ENCODE results near the gene TAF5. TPM values are rescaled to one million over a fixed set of nuclear protein-coding genes. Genes with fewer than 3 reads are reported as not detected.

The TAF5 gene
- polyA plus RNA-seq, 1 donor, result 5.9 TPM

GRCh38 chr10:103428989-103429643 is 61.3 kb downstream of the TAF5 start:
- WGBS (ENCODE audit: insufficient coverage, low lambda C conversion rate), result 92% methylated on average over 2 of the region's 5 CpGs
- Histone ChIP-seq H3K27ac (ENCODE audit: low read length) (no peak overlapping the region), H3K36me3 (ENCODE audit: control insufficient read depth, insufficient read depth, low read length) (peaks cover 73% of the 10 kb centered on the region), H3K27me3 (ENCODE audit: control insufficient read depth, insufficient read depth, low read length) (no peaks in the 10 kb centered on the region), H3K4me3 (ENCODE audit: low read length) (no peak overlapping the region), H3K4me1 (ENCODE audit: control insufficient read depth, insufficient read depth, low read length) (no peaks in the 10 kb centered on the region), H3K9me3 (ENCODE audit: control insufficient read depth, low read depth, low read length) (no peaks in the 10 kb centered on the region)
- no peak for DNase-seq

GRCh38 chr10:103429647-103430046 is 61.9 kb downstream of the TAF5 start:
- no peaks in the 10 kb centered on the region for H3K4me1 ChIP-seq (ENCODE audit: control insufficient read depth, insufficient read depth, low read length)
- H3K27me3 ChIP-seq (ENCODE audit: control insufficient read depth, insufficient read depth, low read length), result no peaks in the 10 kb centered on the region
- no peaks in the 10 kb centered on the region for H3K9me3 ChIP-seq (ENCODE audit: control insufficient read depth, low read depth, low read length)
- peaks cover 73% of the 10 kb centered on the region for H3K36me3 ChIP-seq (ENCODE audit: control insufficient read depth, insufficient read depth, low read length)
- DNase-seq, result no peak
- no peak overlapping the region for H3K27ac ChIP-seq (ENCODE audit: low read length)
- WGBS (ENCODE audit: insufficient coverage, low lambda C conversion rate), result 86% methylated on average over 1 of the region's 5 CpGs
- no peak overlapping the region for H3K4me3 ChIP-seq (ENCODE audit: low read length)

GRCh38 chr10:103431902-103432301 is 64.1 kb downstream of the TAF5 start:
- 48% methylated on average over 4 of the region's 8 CpGs for WGBS (ENCODE audit: insufficient coverage, low lambda C conversion rate)
- peaks cover 70% of the 10 kb centered on the region for H3K36me3 ChIP-seq (ENCODE audit: control insufficient read depth, insufficient read depth, low read length)
- H3K27me3 ChIP-seq (ENCODE audit: control insufficient read depth, insufficient read depth, low read length), result no peaks in the 10 kb centered on the region
- no peaks in the 10 kb centered on the region for H3K4me1 ChIP-seq (ENCODE audit: control insufficient read depth, insufficient read depth, low read length)
- no peak for DNase-seq
- no peak overlapping the region for H3K27ac ChIP-seq (ENCODE audit: low read length)
- no peak overlapping the region for H3K4me3 ChIP-seq (ENCODE audit: low read length)
- no peaks in the 10 kb centered on the region for H3K9me3 ChIP-seq (ENCODE audit: control insufficient read depth, low read depth, low read length)

GRCh38 chr10:103433858-103434257 is 66.1 kb downstream of the TAF5 start:
- Histone ChIP-seq H3K36me3 (ENCODE audit: control insufficient read depth, insufficient read depth, low read length) (peaks cover 71% of the 10 kb centered on the region), H3K4me3 (ENCODE audit: low read length) (no peak overlapping the region), H3K9me3 (ENCODE audit: control insufficient read depth, low read depth, low read length) (no peaks in the 10 kb centered on the region), H3K27me3 (ENCODE audit: control insufficient read depth, insufficient read depth, low read length) (no peaks in the 10 kb centered on the region), H3K4me1 (ENCODE audit: control insufficient read depth, insufficient read depth, low read length) (no peaks in the 10 kb centered on the region), H3K27ac (ENCODE audit: low read length) (no peak overlapping the region)
- DNase-seq, result no peak
- WGBS (ENCODE audit: insufficient coverage, low lambda C conversion rate), result no CpG with 5 or more reads among the region's 2 CpGs

Other genes with a start within 250 kb of the TAF5 start
- 63.9 TPM for gene NT5C2, start 174.7 kb upstream of the TAF5 start, polyA plus RNA-seq
- gene RPEL1, start 122.1 kb upstream of the TAF5 start, polyA plus RNA-seq, result 0.09 TPM
- gene INA, start 90.8 kb upstream of the TAF5 start, polyA plus RNA-seq, result 16.9 TPM
- gene PCGF6, start 16.8 kb upstream of the TAF5 start, polyA plus RNA-seq, result 7.9 TPM
- 290 TPM for gene ATP5MK, start 28.5 kb downstream of the TAF5 start, polyA plus RNA-seq
- 23.8 TPM for gene PDCD11, start 28.6 kb downstream of the TAF5 start, polyA plus RNA-seq
- gene CALHM2, start 84.4 kb downstream of the TAF5 start, polyA plus RNA-seq, result 8.4 TPM
- gene CALHM1, start 90.9 kb downstream of the TAF5 start, polyA plus RNA-seq, result 0.04 TPM
- 0.13 TPM for gene CALHM3, start 111.3 kb downstream of the TAF5 start, polyA plus RNA-seq
- 34.9 TPM for gene NEURL1, start 125.7 kb downstream of the TAF5 start, polyA plus RNA-seq

Data from large intestine (tissue), 3 donors.